ENCODE data around the gene SPINT3. TPM values are rescaled to one million over a fixed set of nuclear protein-coding genes. Genes with fewer than 3 reads are reported as not detected.

Gene SPINT3
- total and polyA plus RNA-seq, 9 donors, result not detected

DNA sequence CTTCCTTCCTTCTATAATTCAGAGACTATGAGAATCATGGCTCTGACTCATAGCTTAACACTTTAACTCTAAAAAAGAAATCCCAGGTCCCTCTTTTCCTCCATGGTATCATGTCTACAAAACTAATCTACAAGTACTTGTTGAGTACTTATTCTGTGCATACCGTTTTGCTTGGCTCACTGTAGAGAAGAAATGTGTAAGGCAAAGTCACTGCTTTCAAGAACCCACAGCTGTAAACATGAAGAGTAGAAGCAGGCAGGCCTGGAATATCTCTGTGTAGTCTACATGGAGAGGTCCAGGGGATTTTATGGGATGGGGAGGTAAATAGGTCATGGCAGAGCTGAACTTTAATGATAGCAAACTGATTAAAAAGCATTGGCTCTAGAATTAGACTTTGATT is 13.8 kb downstream of the SPINT3 start:
- TF ChIP-seq POLR2A (IDR thresholded peaks at IDR 0.05), result no peak
- TF ChIP-seq, protein P1, sequence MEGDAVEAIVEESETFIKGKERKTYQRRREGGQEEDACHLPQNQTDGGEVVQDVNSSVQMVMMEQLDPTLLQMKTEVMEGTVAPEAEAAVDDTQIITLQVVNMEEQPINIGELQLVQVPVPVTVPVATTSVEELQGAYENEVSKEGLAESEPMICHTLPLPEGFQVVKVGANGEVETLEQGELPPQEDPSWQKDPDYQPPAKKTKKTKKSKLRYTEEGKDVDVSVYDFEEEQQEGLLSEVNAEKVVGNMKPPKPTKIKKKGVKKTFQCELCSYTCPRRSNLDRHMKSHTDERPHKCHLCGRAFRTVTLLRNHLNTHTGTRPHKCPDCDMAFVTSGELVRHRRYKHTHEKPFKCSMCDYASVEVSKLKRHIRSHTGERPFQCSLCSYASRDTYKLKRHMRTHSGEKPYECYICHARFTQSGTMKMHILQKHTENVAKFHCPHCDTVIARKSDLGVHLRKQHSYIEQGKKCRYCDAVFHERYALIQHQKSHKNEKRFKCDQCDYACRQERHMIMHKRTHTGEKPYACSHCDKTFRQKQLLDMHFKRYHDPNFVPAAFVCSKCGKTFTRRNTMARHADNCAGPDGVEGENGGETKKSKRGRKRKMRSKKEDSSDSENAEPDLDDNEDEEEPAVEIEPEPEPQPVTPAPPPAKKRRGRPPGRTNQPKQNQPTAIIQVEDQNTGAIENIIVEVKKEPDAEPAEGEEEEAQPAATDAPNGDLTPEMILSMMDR (IDR thresholded peaks at IDR 0.05), result no peak
- TF ChIP-seq EP300 (IDR thresholded peaks at IDR 0.05), result no peak
- 14 to 28% (median 22%) methylated on average over 1 of the region's 1 CpG for WGBS, 3 donors
- H3K27ac ChIP-seq, result no peak overlapping the region

DNA sequence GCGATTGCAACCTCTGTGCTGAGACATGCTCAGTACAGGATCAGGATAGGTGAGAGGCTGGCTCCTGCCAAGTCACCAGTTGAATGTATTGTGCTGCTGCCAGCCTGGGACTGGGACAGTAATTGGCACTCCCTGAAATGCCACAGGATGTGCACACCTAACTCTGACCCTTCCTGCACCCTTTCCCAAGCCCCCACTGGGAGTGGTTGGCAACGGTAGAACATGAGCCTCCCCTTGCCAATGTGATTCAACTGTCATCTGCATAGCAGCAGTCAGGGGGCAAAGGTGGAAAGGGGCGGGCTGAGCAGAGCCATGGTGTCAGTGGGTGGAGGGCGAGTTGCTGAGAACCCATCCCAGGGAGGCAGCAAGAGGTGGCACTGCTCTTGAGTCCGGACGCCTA is 15.4 kb downstream of the SPINT3 start:
- 67 to 75% (median 74%) methylated on average over 6 of the region's 6 CpGs for WGBS, 3 donors
- intact Hi-C loops (cut with DNase I), result no loop called here
- DNase-seq, result no peak

More for the DNA sequence above, 13.8 kb downstream of the SPINT3 start:
- Histone ChIP-seq H3K9me3 (no peaks in the 10 kb centered on the region), H3K36me3 (no peaks in the 10 kb centered on the region), H3K4me1 (ENCODE audit: insufficient read depth) (no peaks in the 10 kb centered on the region), H3K4me3 (no peak overlapping the region), H3K27me3 (no peaks in the 10 kb centered on the region)
- no peak for DNase-seq
- intact Hi-C loops (cut with DNase I), result no loop called here

DNA sequence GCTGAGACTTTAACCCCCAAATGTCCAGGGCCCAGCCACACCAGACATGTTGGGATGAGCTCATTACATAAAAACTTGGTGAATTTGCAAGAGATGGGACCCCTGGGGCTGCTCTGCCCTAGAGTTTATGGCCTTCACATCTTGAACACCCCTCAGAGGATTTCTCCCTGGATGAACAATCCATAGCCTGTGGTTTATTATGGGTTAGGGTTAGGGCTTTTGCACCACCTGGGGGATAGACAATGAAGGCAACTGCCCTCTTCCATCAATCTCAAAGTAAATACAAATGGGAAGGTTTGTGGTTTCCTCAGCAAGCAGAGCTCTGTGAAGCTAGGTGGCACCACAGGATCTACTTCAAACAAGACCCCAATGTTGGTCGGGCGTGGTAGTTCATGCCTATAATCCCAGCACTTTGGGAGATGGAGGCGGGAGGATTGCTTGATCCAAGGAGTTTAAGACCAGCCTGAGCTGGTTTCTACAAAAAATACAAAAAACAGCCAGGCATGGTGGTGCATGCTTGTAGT is 17.4 kb downstream of the SPINT3 start:
- no peak overlapping the region for H3K4me3 ChIP-seq
- 80 to 89% (median 84%) methylated on average over 3 of the region's 3 CpGs for WGBS, 3 donors

More for the DNA sequence above, 15.4 kb downstream of the SPINT3 start:
- no peaks in the 10 kb centered on the region for H3K27me3 ChIP-seq
- no peak overlapping the region for H3K27ac ChIP-seq
- H3K36me3 ChIP-seq, result no peaks in the 10 kb centered on the region
- H3K4me3 ChIP-seq, result no peak overlapping the region
- H3K9me3 ChIP-seq, result no peaks in the 10 kb centered on the region
- no peaks in the 10 kb centered on the region for H3K4me1 ChIP-seq (ENCODE audit: insufficient read depth)
- TF ChIP-seq EP300 (IDR thresholded peaks at IDR 0.05) (no peak), POLR2A (IDR thresholded peaks at IDR 0.05) (no peak)
- TF ChIP-seq, protein P1 (IDR thresholded peaks at IDR 0.05), result no peak

DNA sequence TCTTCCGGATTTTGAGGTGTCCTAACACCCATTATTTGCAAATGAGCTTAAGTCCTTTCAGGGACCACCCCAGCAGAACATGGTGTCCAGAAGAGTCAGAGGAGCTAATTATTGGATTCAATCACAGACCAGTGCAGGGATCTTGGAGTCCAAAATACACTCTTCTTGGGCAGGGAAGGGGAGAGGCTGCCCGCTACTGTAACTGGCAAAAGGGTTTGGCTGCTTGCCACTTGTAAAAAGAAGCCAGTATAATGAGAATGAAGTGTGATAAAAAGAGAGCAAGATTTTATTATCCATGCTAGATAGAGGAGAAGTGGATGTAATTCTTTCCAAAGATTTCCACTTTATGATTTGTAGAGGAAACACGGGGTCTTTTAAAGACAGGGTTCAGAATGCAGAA is 19.3 kb downstream of the SPINT3 start:
- no peaks in the 10 kb centered on the region for H3K27me3 ChIP-seq
- intact Hi-C loops (cut with DNase I), result no loop called here
- no peaks in the 10 kb centered on the region for H3K4me1 ChIP-seq (ENCODE audit: insufficient read depth)
- no peak overlapping the region for H3K27ac ChIP-seq
- H3K9me3 ChIP-seq, result no peaks in the 10 kb centered on the region
- no peaks in the 10 kb centered on the region for H3K36me3 ChIP-seq
- no peak overlapping the region for H3K4me3 ChIP-seq
- WGBS, 3 donors, result 51 to 58% (median 56%) methylated on average over 3 of the region's 3 CpGs
- TF ChIP-seq POLR2A (IDR thresholded peaks at IDR 0.05) (no peak), EP300 (IDR thresholded peaks at IDR 0.05) (no peak)
- TF ChIP-seq, protein P1 (IDR thresholded peaks at IDR 0.05), result no peak
- no peak for DNase-seq

More for the DNA sequence above, 17.4 kb downstream of the SPINT3 start:
- intact Hi-C loops (cut with DNase I), result no loop called here
- H3K27ac ChIP-seq, result no peak overlapping the region
- no peaks in the 10 kb centered on the region for H3K4me1 ChIP-seq (ENCODE audit: insufficient read depth)
- no peaks in the 10 kb centered on the region for H3K36me3 ChIP-seq
- DNase-seq, result no peak
- H3K9me3 ChIP-seq, result no peaks in the 10 kb centered on the region
- no peak for TF ChIP-seq EP300 (IDR thresholded peaks at IDR 0.05)
- TF ChIP-seq POLR2A (IDR thresholded peaks at IDR 0.05), result no peak
- TF ChIP-seq, protein P1 (IDR thresholded peaks at IDR 0.05), result no peak
- H3K27me3 ChIP-seq, result no peaks in the 10 kb centered on the region

All from ovary (tissue), 9 donors.